ENCODE results near the gene CSN1S1. TPM values are rescaled to one million over a fixed set of nuclear protein-coding genes. Genes with fewer than 3 reads are reported as not detected.

The CSN1S1 gene
- total and polyA plus RNA-seq, 2 of the 13 experiments (the other 11 are each of a cell fraction or from before 2014, with no cell fraction given): not detected

- Histone ChIP-seq H3K36me3 (replicated peaks in 1 of 2; ENCODE audit: control insufficient read depth in 1 of 2, insufficient read depth in 2 of 2, low read length in 2 of 2) (no peaks in the 10 kb centered on the region), H3K9ac (ENCODE audit: insufficient read depth, low read depth, low read length) (no peak overlapping the region), H3K27ac (ENCODE audit: extremely low read length, insufficient read depth, low read length) (no peak overlapping the region), H3K9me3 (ENCODE audit: low read length) (no peaks in the 10 kb centered on the region), H2AFZ (ENCODE audit: low read length) (no peak overlapping the region), H4K20me1 (ENCODE audit: insufficient read depth, low read length) (no peaks in the 10 kb centered on the region), H3K4me2 (ENCODE audit: low read depth, low read length) (no peak overlapping the region), H3K27me3 (ENCODE audit: control insufficient read depth in 1 of 2, insufficient read depth in 2 of 2, low read length in 2 of 2) (no peaks in the 10 kb centered on the region), H3K4me1 (ENCODE audit: insufficient read depth, low read length) (no peaks in the 10 kb centered on the region), H3K4me3 (replicated peaks in 1 of 3; ENCODE audit: insufficient read depth in 1 of 3, low read depth in 2 of 3, low read length in 3 of 3) (no peak overlapping the region), H3K79me2 (ENCODE audit: insufficient read depth, low read length) (no peaks in the 10 kb centered on the region)
- POLR2A ChIA-PET: no interaction called here
- intact Hi-C loops (cut with micrococcal nuclease; ENCODE audit: unreplicated experiment) (no loop called here), in situ Hi-C loops (cut with HindIII; ENCODE audit: extremely low pct_ligation_motif_present, low pct_unique_long_range_greater_than_20kb) (no loop called here)
- DNase-seq (ENCODE audit: low spot score) (no peak), ATAC-seq (no peak), FAIRE-seq (no peak)
- 77% methylated on average over 2 of the region's 2 CpGs for WGBS (ENCODE audit: low lambda C conversion rate)
- TF ChIP-seq HNRNPH1 (optimal IDR thresholded peaks at IDR 0.05; ENCODE audit: low read depth, low read length): no peak
- TF ChIP-seq MEF2D (CRISPR knock-in tag; IDR thresholded peaks at IDR 0.05): no peak
- no peak for TF ChIP-seq PCBP1 (IDR thresholded peaks at IDR 0.05; ENCODE audit: borderline replicate concordance, low read depth, low read length)
- TF ChIP-seq PLSCR1 (CRISPR knock-in tag; IDR thresholded peaks at IDR 0.05; ENCODE audit: borderline replicate concordance): no peak
- no peak for TF ChIP-seq ZNF574 (CRISPR knock-in tag; IDR thresholded peaks at IDR 0.05)
- TF ChIP-seq ZNF543 (CRISPR knock-in tag; IDR thresholded peaks at IDR 0.05): no peak
- no peak for TF ChIP-seq ZFY (CRISPR knock-in tag; IDR thresholded peaks at IDR 0.05)
- no peak for TF ChIP-seq ZNF263 (CRISPR knock-in tag; IDR thresholded peaks at IDR 0.05)
- TF ChIP-seq USF2 (IDR thresholded peaks at IDR 0.05; ENCODE audit: low read depth, low read length): no peak
- no peak for TF ChIP-seq USF2 (CRISPR knock-in tag; IDR thresholded peaks at IDR 0.05; ENCODE audit: borderline replicate concordance)
- TF ChIP-seq E2F5 (CRISPR knock-in tag; conservative IDR thresholded peaks at IDR 0.05): no peak
- no peak for TF ChIP-seq ZNF382 (CRISPR knock-in tag; IDR thresholded peaks at IDR 0.05; ENCODE audit: borderline replicate concordance)
- CTCF ChIA-PET (ENCODE audit: low intra/inter-chr PET ratio, low total read pairs): no interaction called here
- BruUV-seq (replicated peaks): no TSS peak
These were observed 20.7 kb upstream of the CSN1S1 start for GRCh38 chr4:69910016-69910782.

Data from HepG2 (cell line).